Cardiac fibroblast (primary cell): ENCODE results near the gene JAKMIP1.

Experiments used
- DNase-seq, 2 donors: peaks; one replicate each; pipeline versions ENCODE4 v3.0.0 to v3.0.0-alpha.2; 2010; ENCODE audit warnings: low read depth in 2 of 2
- H3K4me3 ChIP-seq, 2 donors: replicated peaks in 1 of 2; 1 replicate in 1 of 2; 2 replicates in 1 of 2; pipeline ENCODE4 v1.5.1; 2011; ENCODE audit warnings: low read depth in 2 of 2, low read length in 2 of 2, mild to moderate bottlenecking in 2 of 2, moderate library complexity in 1 of 2
- TF ChIP-seq, protein P1 (sequence below): IDR thresholded peaks from one replicate; pipeline ENCODE4 v1.5.1; 2011; ENCODE audit warnings: low read depth, mild to moderate bottlenecking, low read length, inconsistent platforms

Gene JAKMIP1

DNA sequence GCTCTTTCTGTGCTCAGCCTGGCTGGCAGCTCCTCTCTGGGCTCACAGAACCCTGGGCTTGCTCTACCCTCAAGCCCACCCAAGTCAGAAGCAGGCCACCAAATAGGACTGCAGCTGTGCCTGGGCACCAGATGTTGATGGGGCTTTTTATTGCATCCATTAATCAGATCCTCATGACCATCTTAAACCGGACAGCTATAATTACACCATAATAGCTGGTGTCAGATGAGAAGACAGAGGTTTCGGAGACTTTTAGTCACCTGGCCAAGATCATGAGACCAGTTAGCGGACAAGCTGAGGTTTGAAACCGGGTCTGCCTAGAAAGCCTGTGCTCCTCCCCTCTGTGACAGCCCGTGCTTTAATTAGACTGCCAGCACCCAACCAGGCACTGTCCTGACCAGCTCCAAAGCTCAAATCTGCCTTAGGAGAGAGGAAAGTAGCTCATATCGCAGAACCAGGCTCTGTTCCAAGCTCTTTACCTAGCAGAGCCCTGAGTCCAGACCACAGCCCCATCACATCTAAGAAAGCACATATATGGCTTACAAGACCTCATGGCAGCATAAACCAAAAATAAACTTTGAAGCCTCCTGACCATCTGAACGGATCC, 88.9 kb downstream of the JAKMIP1 start:
- TF ChIP-seq, protein P1, sequence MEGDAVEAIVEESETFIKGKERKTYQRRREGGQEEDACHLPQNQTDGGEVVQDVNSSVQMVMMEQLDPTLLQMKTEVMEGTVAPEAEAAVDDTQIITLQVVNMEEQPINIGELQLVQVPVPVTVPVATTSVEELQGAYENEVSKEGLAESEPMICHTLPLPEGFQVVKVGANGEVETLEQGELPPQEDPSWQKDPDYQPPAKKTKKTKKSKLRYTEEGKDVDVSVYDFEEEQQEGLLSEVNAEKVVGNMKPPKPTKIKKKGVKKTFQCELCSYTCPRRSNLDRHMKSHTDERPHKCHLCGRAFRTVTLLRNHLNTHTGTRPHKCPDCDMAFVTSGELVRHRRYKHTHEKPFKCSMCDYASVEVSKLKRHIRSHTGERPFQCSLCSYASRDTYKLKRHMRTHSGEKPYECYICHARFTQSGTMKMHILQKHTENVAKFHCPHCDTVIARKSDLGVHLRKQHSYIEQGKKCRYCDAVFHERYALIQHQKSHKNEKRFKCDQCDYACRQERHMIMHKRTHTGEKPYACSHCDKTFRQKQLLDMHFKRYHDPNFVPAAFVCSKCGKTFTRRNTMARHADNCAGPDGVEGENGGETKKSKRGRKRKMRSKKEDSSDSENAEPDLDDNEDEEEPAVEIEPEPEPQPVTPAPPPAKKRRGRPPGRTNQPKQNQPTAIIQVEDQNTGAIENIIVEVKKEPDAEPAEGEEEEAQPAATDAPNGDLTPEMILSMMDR = no peak
- DNase-seq = no peak
- H3K4me3 ChIP-seq = no peak overlapping the region

DNA sequence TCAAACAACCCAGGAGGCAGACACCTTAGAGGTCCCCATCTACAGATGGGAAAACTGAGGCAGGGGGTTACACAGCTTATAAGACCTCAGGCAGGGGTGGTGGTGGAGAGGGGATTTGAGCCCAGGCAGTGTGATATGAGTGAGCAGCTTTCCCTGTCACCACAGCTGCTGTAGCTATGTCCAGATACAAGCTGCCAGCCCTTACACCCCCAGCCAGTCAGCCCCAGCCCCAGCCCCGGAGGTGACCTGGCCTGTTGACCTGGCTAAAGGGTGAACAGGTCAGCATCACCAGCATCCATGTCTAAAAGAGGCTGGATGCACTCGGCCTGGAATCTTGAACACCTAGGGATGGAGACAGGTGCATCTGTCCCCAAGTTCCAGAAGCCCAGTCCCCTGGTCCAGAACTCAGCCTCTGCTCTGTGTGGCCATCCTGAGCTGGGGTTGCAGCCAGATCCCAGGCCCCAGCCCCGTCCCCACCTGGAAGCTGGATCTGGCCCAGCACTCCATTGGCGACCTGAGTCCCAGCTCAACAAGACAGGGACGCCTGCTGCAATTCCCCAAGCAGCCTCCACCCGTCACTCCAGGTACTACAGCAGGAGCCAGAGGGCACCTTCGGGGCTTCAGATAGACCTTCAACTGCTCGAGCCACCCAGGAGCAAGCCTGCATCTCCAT, 89.5 kb downstream of the JAKMIP1 start:
- H3K4me3 ChIP-seq = no peak overlapping the region
- DNase-seq = no peak
- TF ChIP-seq, protein P1 = no peak

DNA sequence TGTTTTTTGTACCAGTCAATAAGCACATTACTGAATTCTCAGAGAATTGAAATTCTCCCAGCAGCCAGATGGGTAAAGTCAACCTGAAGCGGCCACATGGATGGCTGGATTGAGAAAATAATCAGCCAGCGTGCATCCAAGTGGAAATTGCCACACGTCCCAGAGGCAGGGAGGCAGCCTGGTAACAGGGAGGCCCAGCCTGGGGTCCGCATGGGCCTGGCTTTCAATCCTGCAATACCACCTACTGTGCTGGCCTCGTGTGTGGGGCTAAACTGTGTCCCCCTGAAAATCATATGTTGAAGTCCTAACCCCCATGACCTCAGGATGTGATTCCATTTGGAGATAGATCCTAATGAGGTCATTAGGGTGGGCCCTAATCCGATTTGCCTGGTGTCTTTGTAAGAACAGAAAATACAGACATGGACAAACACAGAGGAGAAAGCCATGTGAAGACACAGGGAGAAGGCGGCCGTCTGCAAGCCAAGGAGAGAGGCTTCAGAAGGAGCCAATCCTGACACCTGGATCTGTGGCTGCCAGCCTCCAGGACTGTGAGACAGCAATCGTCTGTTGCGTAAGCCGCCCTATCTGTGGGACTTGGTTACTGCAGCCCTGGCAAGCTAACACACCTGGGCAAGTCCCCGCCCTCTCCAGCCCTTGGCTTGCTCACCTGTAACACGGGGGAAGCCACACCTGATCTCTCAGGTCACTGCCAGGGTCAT, 90.3 kb downstream of the JAKMIP1 start:
- TF ChIP-seq, protein P1 = no peak
- no peak for DNase-seq
- H3K4me3 ChIP-seq = no peak overlapping the region

DNA sequence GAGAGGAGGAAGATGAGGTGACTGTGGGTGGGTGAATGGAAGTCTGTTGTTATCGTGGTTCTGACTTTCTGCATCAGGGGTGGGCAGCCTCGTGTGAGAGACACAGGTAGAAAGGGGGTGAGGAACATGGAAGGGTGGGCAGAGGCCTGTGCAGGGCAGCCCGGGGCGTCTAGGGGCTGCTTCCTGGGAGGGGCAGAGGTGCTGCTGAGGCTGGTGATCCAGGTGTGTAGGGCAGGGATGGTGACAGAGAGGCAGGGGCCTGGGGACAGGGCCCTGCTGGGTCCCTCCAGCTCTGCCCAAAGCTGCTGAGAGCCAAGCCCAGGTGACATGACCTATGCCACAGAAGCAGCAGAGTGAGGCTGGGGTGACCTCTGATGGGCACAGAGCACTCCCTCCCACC, 92.5 kb downstream of the JAKMIP1 start:
- TF ChIP-seq, protein P1 = no peak
- H3K4me3 ChIP-seq = no peak overlapping the region
- DNase-seq = no peak

DNA sequence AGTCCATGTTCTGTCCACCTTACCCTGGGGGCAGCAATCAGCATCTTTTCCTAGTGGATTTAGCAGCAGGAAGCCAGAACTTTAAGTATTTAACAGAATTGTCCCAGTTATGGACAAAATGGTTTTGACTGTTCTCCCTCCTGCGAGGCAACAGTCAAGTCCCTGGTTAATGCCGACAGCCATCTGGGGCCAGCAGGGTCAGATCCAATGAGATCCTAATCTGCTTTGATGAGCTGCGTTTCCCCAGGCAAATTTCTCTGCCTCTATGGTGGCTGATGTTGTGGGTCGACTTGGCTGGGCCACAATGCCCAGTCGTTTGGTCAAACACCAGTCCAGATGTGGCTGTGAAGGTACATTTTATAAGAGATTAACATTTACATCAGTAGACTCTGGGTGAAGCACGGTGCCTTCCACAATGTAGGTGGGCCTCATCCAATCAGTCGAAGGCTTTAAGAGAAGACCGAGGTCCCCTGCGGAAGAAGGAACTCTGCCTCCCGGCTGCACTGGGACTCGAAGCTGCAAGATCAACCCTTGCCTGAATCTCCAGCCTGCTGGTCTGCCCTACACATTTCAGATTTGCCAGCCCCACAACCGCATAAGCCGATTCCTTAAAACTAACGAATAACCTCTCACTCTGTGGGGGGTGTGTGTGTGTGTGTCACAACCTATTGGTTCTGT, 93.1 kb downstream of the JAKMIP1 start:
- H3K4me3 ChIP-seq = no peak overlapping the region
- TF ChIP-seq, protein P1 = no peak
- no peak for DNase-seq

DNA sequence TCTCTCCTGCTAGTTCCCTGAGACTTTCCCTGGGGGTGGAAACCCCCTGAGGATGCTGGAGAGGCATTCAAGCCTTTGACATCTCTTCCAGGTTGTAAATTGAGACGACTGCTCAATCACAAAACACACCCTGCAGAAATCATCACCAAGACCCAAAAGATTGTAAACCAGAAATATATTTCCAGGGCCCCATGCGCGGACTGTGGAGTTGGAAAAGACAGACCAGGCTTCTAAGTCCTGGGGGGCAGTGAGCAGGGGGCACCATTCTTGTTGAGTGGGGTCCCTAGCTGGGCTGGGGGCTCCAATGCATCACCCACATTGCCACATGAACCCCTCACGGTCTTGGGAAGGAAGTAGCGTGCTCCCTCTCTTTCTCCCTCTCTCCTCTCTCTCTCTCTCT, 94.2 kb downstream of the JAKMIP1 start:
- DNase-seq = no peak
- no peak overlapping the region for H3K4me3 ChIP-seq
- TF ChIP-seq, protein P1 = no peak
